ENCODE measurements around the gene GATAD2A. TPM values are rescaled to one million over a fixed set of nuclear protein-coding genes. Genes with fewer than 3 reads are reported as not detected.

Gene GATAD2A
- polyA plus RNA-seq, 4 donors = 25.9 to 49.1 (median 33.0) TPM

- peaks cover 7 to 73% (median 13%) of the 10 kb centered on the region in 3 donors for H3K36me3 ChIP-seq (ENCODE audit: control insufficient read depth in 3 of 3, insufficient read depth in 2 of 3, low read depth in 1 of 3, low read length in 3 of 3)
- no peak overlapping the region for H3K4me3 ChIP-seq (ENCODE audit: low read depth in 1 of 3, low read length in 3 of 3)
- peak overlapping the region; percentile 52 to 93 (median 73) for H3K27ac ChIP-seq (ENCODE audit: low read depth in 1 of 3, low read length in 2 of 3)
- peak; percentile 84 to 95 for DNase-seq
- H3K27me3 ChIP-seq (ENCODE audit: control insufficient read depth in 3 of 3, insufficient read depth in 3 of 3, low read length in 3 of 3) = no peaks in the 10 kb centered on the region
- FAIRE-seq = no peak
- peaks cover 8 to 44% (median 9%) of the 10 kb centered on the region in 3 donors for H3K4me1 ChIP-seq (ENCODE audit: control insufficient read depth in 3 of 3, insufficient read depth in 2 of 3, low read depth in 1 of 3, low read length in 2 of 3)
- WGBS, 3 donors = 24 to 37% (median 33%) methylated on average over 14 of the region's 14 CpGs
- no peaks in the 10 kb centered on the region for H3K9me3 ChIP-seq (ENCODE audit: control insufficient read depth in 2 of 2, insufficient read depth in 1 of 2, low read depth in 1 of 2, low read length in 1 of 2)
Measured at GRCh38 chr19:19488875-19489690, 83.6 kb downstream of the GATAD2A start.

- WGBS, 3 donors = 56 to 72% (median 57%) methylated on average over 9 of the region's 9 CpGs
- Histone ChIP-seq H3K4me1 (ENCODE audit: control insufficient read depth in 3 of 3, insufficient read depth in 2 of 3, low read depth in 1 of 3, low read length in 2 of 3) (peaks cover 8 to 44% (median 9%) of the 10 kb centered on the region in 3 donors), H3K4me3 (ENCODE audit: low read depth in 1 of 3, low read length in 3 of 3) (no peak overlapping the region), H3K9me3 (ENCODE audit: control insufficient read depth in 2 of 2, insufficient read depth in 1 of 2, low read depth in 1 of 2, low read length in 1 of 2) (no peaks in the 10 kb centered on the region), H3K27me3 (ENCODE audit: control insufficient read depth in 3 of 3, insufficient read depth in 3 of 3, low read length in 3 of 3) (no peaks in the 10 kb centered on the region), H3K27ac (ENCODE audit: low read depth in 1 of 3, low read length in 2 of 3) (peak overlapping the region; percentile 52 to 93 (median 73)), H3K36me3 (ENCODE audit: control insufficient read depth in 3 of 3, insufficient read depth in 2 of 3, low read depth in 1 of 3, low read length in 3 of 3) (peaks cover 13 to 76% (median 13%) of the 10 kb centered on the region in 3 donors)
- FAIRE-seq (no peak), DNase-seq (peak in 1 of 2 donors; percentile 28)
Measured at GRCh38 chr19:19489804-19490204, 84.3 kb downstream of the GATAD2A start.

- H3K36me3 ChIP-seq (ENCODE audit: control insufficient read depth in 3 of 3, insufficient read depth in 2 of 3, low read depth in 1 of 3, low read length in 3 of 3) = peaks cover 13 to 75% (median 13%) of the 10 kb centered on the region in 3 donors
- FAIRE-seq = no peak
Measured at GRCh38 chr19:19490214-19490968, 84.9 kb downstream of the GATAD2A start.

DNA sequence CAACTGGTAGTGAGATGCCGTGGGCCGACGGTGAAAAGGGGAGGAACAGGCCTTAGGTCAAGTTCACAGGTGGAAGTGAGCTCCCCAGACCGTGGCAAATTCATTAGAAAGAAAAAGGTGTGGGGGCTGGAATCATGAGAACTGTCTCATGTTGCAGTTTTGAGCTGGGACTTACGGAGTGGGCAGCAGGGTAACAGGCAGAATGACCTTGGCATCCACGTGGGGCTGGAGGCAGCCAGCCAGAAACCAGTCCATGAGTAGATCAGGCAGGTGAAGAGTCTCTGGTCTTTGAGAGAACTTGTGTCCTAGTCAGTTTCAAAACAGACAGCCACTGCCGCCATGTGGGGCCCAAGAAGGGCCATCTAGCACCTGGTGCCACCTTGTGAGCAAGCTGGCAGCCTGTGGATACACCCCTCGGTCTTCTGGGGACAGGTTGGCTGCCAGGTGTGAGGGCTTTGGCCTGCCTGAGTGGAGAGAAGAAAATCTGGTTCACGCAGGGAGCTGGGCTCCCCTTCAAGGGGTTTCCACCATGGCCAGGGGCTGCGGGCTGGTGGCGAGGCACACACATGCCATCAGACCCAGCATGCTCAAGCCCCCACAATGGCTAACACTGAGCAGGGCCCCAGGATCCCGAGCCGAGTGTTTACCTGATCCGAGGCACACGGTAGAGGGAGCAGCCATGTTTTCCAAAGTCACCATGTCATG is 86.0 kb downstream of the GATAD2A start:
- peaks cover 13 to 74% (median 17%) of the 10 kb centered on the region in 3 donors for H3K36me3 ChIP-seq (ENCODE audit: control insufficient read depth in 3 of 3, insufficient read depth in 2 of 3, low read depth in 1 of 3, low read length in 3 of 3)
- no peak overlapping the region for H3K27ac ChIP-seq (ENCODE audit: low read depth in 1 of 3, low read length in 2 of 3)
- peaks cover 8 to 37% (median 9%) of the 10 kb centered on the region in 3 donors for H3K4me1 ChIP-seq (ENCODE audit: control insufficient read depth in 3 of 3, insufficient read depth in 2 of 3, low read depth in 1 of 3, low read length in 2 of 3)
- no peak overlapping the region for H3K4me3 ChIP-seq (ENCODE audit: low read depth in 1 of 3, low read length in 3 of 3)
- FAIRE-seq (no peak), DNase-seq (no peak)
- WGBS, 3 donors = 82 to 91% (median 88%) methylated on average over 15 of the region's 15 CpGs
- H3K9me3 ChIP-seq (ENCODE audit: control insufficient read depth in 2 of 2, insufficient read depth in 1 of 2, low read depth in 1 of 2, low read length in 1 of 2) = no peaks in the 10 kb centered on the region
- no peaks in the 10 kb centered on the region for H3K27me3 ChIP-seq (ENCODE audit: control insufficient read depth in 3 of 3, insufficient read depth in 3 of 3, low read length in 3 of 3)

More at GRCh38 chr19:19490214-19490968, 84.9 kb downstream of the GATAD2A start:
- Histone ChIP-seq H3K4me3 (ENCODE audit: low read depth in 1 of 3, low read length in 3 of 3) (no peak overlapping the region), H3K9me3 (ENCODE audit: control insufficient read depth in 2 of 2, insufficient read depth in 1 of 2, low read depth in 1 of 2, low read length in 1 of 2) (no peaks in the 10 kb centered on the region), H3K27ac (ENCODE audit: low read depth in 1 of 3, low read length in 2 of 3) (peak overlapping the region; percentile 52 to 93 (median 73)), H3K27me3 (ENCODE audit: control insufficient read depth in 3 of 3, insufficient read depth in 3 of 3, low read length in 3 of 3) (no peaks in the 10 kb centered on the region), H3K4me1 (ENCODE audit: control insufficient read depth in 3 of 3, insufficient read depth in 2 of 3, low read depth in 1 of 3, low read length in 2 of 3) (peaks cover 8 to 42% (median 9%) of the 10 kb centered on the region in 3 donors)
- 23 to 29% (median 27%) methylated on average over 20 of the region's 20 CpGs for WGBS, 3 donors
- peak; percentile 83 to 86 for DNase-seq

DNA sequence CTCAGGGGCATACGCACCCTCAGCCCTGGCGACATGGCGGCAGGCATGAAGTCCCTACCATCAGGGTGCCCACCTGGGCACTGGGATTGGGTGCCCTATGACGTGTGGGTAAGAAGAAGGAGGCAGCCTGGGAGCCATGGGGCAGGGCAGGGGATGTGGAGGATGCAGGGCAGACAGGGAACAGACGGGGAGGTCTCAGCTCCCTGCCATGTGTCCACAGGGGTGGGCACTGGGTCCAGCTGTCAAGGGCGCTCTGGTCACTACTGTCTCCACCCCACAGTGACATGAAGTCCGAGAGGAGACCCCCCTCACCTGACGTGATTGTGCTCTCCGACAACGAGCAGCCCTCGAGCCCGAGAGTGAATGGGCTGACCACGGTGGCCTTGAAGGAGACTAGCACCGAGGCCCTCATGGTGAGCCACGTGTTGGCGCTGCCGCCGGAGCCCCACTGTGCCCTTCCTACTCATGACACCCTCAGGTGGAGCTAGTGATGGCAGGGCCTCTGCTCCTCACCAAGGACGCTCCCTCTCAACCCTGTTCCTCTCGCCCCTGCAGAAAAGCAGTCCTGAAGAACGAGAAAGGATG is 86.6 kb downstream of the GATAD2A start:
- Histone ChIP-seq H3K4me1 (ENCODE audit: control insufficient read depth in 3 of 3, insufficient read depth in 2 of 3, low read depth in 1 of 3, low read length in 2 of 3) (peaks cover 8 to 30% (median 9%) of the 10 kb centered on the region in 3 donors), H3K27ac (ENCODE audit: low read depth in 1 of 3, low read length in 2 of 3) (no peak overlapping the region), H3K36me3 (ENCODE audit: control insufficient read depth in 3 of 3, insufficient read depth in 2 of 3, low read depth in 1 of 3, low read length in 3 of 3) (peaks cover 13 to 74% (median 17%) of the 10 kb centered on the region in 3 donors), H3K4me3 (ENCODE audit: low read depth in 1 of 3, low read length in 3 of 3) (no peak overlapping the region), H3K9me3 (ENCODE audit: control insufficient read depth in 2 of 2, insufficient read depth in 1 of 2, low read depth in 1 of 2, low read length in 1 of 2) (no peaks in the 10 kb centered on the region), H3K27me3 (ENCODE audit: control insufficient read depth in 3 of 3, insufficient read depth in 3 of 3, low read length in 3 of 3) (no peaks in the 10 kb centered on the region)
- WGBS, 3 donors = 89 to 92% (median 90%) methylated on average over 21 of the region's 21 CpGs
- no peak for FAIRE-seq
- no peak for DNase-seq

- H3K36me3 ChIP-seq (ENCODE audit: control insufficient read depth in 3 of 3, insufficient read depth in 2 of 3, low read depth in 1 of 3, low read length in 3 of 3) = peaks cover 21 to 84% (median 23%) of the 10 kb centered on the region in 3 donors
Measured at GRCh38 chr19:19493841-19494546, 88.5 kb downstream of the GATAD2A start.

DNA sequence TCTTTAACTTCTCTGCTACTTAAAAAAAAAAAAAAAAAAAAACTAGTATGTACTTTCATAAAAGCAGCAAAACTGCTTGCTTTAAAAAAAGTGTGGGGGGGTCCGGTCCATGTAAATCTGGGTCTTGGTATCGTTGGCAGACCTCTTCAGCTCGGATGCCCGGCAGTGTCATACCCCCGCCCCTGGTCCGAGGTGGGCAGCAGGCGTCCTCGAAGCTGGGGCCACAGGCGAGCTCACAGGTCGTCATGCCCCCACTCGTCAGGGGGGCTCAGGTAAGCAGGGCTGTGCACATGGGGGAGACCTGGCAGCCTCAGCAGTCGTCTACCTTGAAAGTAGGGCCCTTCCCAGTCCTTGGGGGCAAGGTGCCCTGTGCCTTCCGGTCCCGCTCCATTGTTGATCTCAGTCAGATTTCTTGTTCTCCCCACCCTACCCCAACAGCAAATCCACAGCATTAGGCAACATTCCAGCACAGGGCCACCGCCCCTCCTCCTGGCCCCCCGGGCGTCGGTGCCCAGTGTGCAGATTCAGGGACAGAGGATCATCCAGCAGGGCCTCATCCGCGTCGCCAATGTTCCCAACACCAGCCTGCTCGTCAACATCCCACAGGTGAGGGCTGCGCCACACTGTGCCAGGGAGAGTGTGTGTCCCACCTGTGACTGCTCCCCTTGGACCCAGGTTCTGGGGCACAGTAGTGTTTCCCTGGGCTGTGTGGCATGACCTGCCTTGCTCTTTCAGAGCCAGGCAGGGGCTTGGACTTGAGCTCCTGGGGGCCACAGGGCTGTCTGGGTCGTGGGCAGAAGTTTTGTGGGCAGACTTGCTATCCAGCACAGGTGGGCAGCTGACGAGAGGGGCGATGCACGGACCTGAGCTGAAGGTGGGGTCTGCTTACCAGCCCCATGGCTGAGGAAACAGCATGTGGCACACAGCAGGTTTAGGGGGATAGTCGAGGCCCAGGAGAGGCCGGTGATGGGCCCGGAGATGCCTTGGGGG is 90.4 kb downstream of the GATAD2A start:
- Histone ChIP-seq H3K4me1 (ENCODE audit: control insufficient read depth in 3 of 3, insufficient read depth in 2 of 3, low read depth in 1 of 3, low read length in 2 of 3) (no peaks in the 10 kb centered on the region), H3K27ac (ENCODE audit: low read depth in 1 of 3, low read length in 2 of 3) (no peak overlapping the region), H3K9me3 (ENCODE audit: control insufficient read depth in 2 of 2, insufficient read depth in 1 of 2, low read depth in 1 of 2, low read length in 1 of 2) (no peaks in the 10 kb centered on the region), H3K4me3 (ENCODE audit: low read depth in 1 of 3, low read length in 3 of 3) (no peak overlapping the region), H3K36me3 (ENCODE audit: control insufficient read depth in 3 of 3, insufficient read depth in 2 of 3, low read depth in 1 of 3, low read length in 3 of 3) (peaks cover 31 to 95% (median 31%) of the 10 kb centered on the region in 3 donors), H3K27me3 (ENCODE audit: control insufficient read depth in 3 of 3, insufficient read depth in 3 of 3, low read length in 3 of 3) (no peaks in the 10 kb centered on the region)
- 93 to 96% (median 95%) methylated on average over 30 of the region's 30 CpGs for WGBS, 3 donors
- no peak for DNase-seq
- FAIRE-seq = no peak

More at GRCh38 chr19:19493841-19494546, 88.5 kb downstream of the GATAD2A start:
- FAIRE-seq (no peak), DNase-seq (no peak)
- peaks cover 0 to 13% (median 7%) of the 10 kb centered on the region in 3 donors for H3K4me1 ChIP-seq (ENCODE audit: control insufficient read depth in 3 of 3, insufficient read depth in 2 of 3, low read depth in 1 of 3, low read length in 2 of 3)
- no peaks in the 10 kb centered on the region for H3K9me3 ChIP-seq (ENCODE audit: control insufficient read depth in 2 of 2, insufficient read depth in 1 of 2, low read depth in 1 of 2, low read length in 1 of 2)
- 88 to 91% (median 90%) methylated on average over 15 of the region's 15 CpGs for WGBS, 3 donors
- H3K27me3 ChIP-seq (ENCODE audit: control insufficient read depth in 3 of 3, insufficient read depth in 3 of 3, low read length in 3 of 3) = no peaks in the 10 kb centered on the region
- H3K4me3 ChIP-seq (ENCODE audit: low read depth in 1 of 3, low read length in 3 of 3) = no peak overlapping the region
- no peak overlapping the region for H3K27ac ChIP-seq (ENCODE audit: low read depth in 1 of 3, low read length in 2 of 3)
